GM23248 (cell line): Measurements from ENCODE around the gene BTBD2.

ENCODE experiments used
- EZH2 ChIP-seq: fragments of 200-600 bp; sonication (generic); IDR thresholded peaks from 2 replicates; pipeline ENCODE4 v1.6.1; 2018; ENCODE audit warnings: antibody characterized with exemption, mild to moderate bottlenecking; ENCODE audit not compliant: insufficient read depth, poor library complexity, severe bottlenecking
- EZH2phosphoT487 ChIP-seq: fragments of 200-600 bp; sonication (generic); IDR thresholded peaks from 2 replicates; pipeline ENCODE4 v1.6.1; 2018; ENCODE audit warnings: antibody characterized with exemption, moderate library complexity, mild to moderate bottlenecking, low read depth; ENCODE audit not compliant: insufficient read depth

DNA sequence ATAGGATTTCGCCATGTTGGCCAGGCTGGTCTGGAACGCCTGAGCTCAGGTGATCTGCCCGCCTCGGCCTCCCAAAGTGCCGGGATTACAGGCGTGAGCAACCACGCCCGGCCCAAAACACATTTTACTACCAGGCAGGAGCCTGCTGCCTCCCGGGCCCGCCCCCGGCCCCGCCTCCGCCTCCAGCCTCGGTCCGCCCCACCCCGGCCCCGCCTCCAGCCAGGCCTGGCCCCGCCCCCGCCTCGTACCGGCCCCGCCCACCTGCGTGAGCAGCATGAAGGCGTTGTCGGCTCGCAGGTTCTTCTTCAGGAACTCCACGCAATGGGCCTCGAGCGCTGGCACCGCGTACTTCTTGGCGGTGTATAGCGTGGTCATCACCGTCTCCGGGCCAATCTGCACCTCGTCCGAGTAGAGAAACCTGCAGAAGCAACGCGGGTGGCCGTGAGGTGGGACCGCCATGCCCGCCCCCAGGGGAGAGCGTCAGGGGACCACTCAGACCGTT, 22.7 kb downstream of the BTBD2 start:
- TF ChIP-seq EZH2phosphoT487 (no peak), EZH2 (no peak)
